HG03108 (cell line): Measurements from ENCODE around the gene NOL3.

ENCODE experiments used
- ATAC-seq: cut with Tn5 transposase; IDR thresholded peaks from one replicate; pipeline ENCODE4 v1.9.1; 2021; ENCODE audit warnings: moderate library complexity; ENCODE audit not compliant: unreplicated experiment

Gene NOL3

DNA sequence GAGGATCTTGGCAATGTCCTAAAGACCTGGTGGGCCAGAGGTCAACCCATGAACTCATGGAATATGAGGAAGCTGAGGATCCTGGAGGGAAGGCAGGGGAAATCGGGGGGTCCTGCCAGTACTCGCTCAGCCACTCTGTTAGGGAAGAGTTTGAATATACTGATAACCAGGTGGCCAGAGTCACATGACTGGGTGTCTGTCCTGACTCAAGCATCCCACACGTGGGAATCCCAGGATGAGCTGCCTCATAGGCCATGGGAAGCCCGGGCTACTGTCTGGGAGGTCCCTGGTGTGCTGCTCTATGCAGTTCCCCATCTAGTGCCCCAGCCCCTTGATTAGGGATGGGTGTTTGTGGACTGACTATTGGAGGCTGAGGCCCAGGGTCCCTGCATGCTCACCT, 18.0 kb downstream of the NOL3 start:
- no peak for ATAC-seq

DNA sequence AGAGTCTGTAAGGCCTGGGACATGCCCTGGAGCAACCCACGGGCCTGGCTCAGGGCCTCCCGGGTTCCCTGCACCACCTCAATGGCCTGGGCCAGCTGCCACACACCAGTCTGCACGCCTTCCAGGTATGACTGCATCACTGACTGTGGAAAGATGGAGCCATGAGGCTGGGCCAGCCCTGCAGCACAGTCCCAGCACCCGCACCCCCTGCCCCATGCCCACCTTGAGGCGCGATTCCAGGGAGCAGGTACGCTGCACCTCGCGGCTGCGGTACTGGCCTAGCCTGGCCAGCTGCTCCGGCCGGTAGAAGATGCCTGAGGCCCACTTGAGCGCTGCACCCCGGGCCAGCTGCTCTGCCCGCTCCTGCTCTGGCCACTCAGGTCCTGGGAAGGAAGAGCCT, 18.5 kb downstream of the NOL3 start:
- ATAC-seq: no peak

DNA sequence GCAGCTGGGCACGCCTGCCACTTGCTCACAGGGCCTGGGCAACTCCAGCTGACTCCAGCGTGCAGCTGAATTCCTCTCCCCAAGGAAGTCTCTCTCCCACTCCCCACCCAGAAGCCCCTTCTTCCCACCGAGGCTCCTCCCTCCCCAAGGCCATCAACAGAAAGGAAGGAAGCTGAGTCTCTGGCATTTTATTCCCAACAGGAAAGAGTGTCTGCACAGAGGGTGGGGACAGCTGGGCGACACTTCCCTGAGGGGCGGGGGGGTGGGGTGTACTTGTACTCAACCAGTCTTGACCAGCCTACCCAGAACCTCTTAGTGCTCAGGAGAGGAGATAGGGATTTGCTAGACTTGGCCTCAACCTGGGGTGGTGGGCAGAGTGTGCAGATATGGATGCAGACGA, 19.7 kb downstream of the NOL3 start, which contains the start of gene EXOC3L1:
EXOC3L1 (minus strand) TSS at position 96 of the 400 bp plus-strand sequence. CDS start 460 bp downstream, outside the sequence.
- no peak for ATAC-seq

DNA sequence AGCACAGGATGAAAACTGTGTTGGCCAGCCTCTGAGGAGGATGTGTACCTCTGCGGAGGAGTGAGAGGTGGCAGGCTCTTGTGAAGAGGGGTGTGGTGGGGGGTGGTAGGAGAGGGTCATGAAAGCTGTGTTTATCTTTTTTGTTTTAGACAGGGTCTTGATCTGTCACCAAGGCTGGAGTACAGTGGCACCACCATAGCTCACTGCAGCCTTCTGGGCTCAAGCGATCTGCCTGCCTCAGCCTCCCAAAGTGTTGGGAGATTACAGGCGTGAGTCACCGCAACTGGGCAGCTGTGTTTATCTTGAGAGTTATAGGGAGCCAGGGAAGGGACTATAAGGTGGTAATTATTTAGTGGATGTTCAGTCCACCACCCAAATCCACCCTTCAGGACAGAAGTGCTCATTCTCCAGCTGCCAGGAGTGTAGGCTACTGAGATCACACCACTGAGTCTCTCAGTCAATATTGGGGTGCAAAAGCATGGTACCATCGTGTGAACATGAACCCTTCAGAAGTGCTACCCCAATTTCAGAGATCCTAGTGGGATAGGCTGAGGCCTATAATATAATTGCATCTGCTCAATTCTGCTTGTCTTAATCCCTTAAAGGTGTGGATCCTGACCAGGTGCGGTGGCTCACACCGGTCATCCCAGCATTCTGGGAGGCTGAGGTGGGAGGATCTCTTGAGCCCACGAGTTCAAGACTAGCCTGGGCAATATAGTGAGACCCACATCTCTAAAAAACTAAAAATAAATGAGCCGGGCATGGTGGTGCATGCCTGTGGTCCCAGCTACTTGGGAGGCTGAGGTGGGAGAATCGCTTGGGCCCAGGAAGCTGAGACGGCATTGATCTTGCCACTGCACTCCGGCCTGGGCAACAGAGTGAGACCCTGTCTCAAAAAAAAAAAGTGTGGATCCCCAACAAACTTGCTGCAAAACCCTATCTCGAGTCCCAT, 20.4 kb downstream of the NOL3 start:
- no peak for ATAC-seq

GRCh38 chr16:67191411-67191994, 21.2 kb downstream of the NOL3 start:
- no peak for ATAC-seq

GRCh38 chr16:67191995-67192681, 21.8 kb downstream of the NOL3 start, which contains the start of gene E2F4:
E2F4 (plus strand) TSS chr16:67192155; CDS start chr16:67192228, 73 bp downstream.
- peak; percentile 87 for ATAC-seq

- no peak for ATAC-seq
Observed at GRCh38 chr16:67192781-67193361, 22.5 kb downstream of the NOL3 start.

DNA sequence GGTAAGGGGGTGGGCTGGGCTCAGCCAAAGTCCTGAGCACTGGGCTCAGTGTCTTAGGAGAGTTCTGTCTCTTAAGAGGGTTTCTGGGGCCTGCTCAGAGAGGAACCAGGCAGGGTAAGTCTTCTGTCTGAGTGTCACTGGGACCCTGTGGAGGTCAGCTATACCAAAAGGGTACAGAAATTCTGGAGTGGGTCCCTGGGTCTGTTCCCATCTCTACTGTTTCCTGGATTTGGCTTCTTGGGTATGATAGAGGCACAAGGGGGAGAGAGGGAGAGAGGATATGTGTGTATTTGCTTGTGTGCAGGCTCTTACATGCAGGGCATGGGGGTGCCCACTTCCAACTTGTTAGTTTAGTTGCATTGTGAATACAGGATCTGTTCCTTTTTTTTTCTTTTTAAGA, 23.2 kb downstream of the NOL3 start:
- no peak for ATAC-seq

GRCh38 chr16:67194260-67194659, 23.9 kb downstream of the NOL3 start:
- ATAC-seq: no peak

DNA sequence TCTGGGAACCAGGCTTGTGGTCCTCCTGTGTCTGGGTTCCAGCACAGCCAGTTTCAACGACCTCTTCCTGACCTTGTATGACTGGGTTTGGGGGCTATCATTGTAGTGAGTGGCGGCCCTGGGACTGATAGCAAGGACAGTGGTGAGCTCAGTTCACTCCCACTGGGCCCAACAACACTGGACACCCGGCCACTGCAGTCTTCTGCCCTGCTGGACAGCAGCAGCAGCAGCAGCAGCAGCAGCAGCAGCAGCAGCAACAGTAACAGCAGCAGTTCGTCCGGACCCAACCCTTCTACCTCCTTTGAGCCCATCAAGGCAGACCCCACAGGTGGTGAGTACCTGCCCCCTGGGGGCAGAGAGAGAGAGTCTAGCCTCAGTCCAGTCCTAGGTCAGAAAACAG, 25.3 kb downstream of the NOL3 start:
- ATAC-seq: no peak

GRCh38 chr16:67196881-67197280, 26.5 kb downstream of the NOL3 start:
- ATAC-seq: no peak

DNA sequence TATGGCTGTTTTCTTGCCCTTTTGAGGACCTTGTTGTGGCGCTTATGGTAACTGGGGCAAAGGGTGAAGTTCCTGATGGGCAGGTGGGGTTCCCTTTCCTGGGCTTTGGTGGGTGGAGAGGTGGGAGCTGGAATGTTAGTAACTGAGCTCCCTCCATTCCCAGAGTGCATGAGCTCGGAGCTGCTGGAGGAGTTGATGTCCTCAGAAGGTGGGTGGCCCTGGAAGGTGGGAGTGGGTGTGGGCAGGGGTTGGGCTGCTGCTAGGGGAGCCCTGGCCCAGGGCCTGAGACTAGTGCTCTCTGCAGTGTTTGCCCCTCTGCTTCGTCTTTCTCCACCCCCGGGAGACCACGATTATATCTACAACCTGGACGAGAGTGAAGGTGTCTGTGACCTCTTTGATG, 27.4 kb downstream of the NOL3 start:
- ATAC-seq: no peak

GRCh38 chr16:67198238-67198734, 27.9 kb downstream of the NOL3 start:
- no peak for ATAC-seq

- no peak for ATAC-seq
Observed at GRCh38 chr16:67199011-67199807, 28.9 kb downstream of the NOL3 start, which contains the start of gene ELMO3. ELMO3 (plus strand) TSS chr16:67199131; CDS start chr16:67199327, 196 bp downstream.

GRCh38 chr16:67199808-67200198, 29.5 kb downstream of the NOL3 start:
- no peak for ATAC-seq

- ATAC-seq: no peak
Observed at GRCh38 chr16:67200491-67200890, 30.2 kb downstream of the NOL3 start.

DNA sequence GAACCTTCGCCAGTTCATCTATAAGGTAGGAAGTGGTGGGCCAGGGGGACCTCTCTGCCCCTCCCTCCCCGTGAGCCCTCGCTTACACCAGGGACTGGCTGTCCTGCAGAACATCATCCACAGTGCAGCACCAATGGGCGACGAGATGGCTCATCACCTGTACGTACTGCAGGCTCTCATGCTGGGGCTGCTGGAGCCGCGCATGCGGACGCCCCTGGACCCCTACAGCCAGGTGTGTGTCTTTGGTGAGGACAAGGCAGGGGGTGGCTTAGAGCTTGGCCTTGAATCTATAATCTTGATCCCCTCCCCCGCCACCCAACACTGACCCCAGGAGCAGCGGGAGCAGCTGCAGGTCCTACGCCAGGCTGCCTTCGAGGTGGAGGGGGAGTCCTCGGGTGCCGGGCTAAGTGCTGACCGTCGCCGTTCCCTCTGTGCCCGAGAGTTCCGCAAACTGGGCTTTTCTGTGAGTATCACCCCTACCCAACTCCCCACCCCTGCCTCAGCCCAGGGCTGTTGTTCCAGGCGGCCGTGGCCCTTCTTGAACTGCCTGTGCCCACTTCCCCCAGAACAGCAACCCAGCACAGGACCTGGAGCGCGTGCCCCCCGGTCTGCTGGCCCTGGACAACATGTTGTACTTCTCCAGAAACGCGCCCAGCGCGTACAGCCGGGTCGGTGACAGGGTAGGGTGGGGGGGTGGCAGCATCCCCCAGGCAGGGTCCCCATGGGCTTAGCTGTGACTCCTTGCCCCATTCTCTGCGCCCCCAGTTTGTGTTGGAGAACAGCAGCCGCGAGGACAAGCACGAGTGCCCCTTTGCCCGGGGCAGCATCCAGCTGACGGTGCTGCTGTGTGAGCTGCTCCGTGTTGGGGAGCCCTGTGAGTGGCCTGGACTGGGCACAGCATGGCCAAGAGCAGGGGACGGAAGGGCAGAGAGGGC, 31.3 kb downstream of the NOL3 start:
- no peak for ATAC-seq

- no peak for ATAC-seq
Observed at GRCh38 chr16:67202426-67202825, 32.1 kb downstream of the NOL3 start.

GRCh38 chr16:67202956-67203493, 32.7 kb downstream of the NOL3 start:
- ATAC-seq: no peak
